Sigmoid colon (tissue), 7 donors: ENCODE measurements around the gene MSANTD2. TPM values are rescaled to one million over a fixed set of nuclear protein-coding genes. Genes with fewer than 3 reads are reported as not detected.

ENCODE experiments used
- DNase-seq: peaks from one replicate; pipeline ENCODE4 v3.0.0-alpha.2; 2019
- H3K27ac ChIP-seq, 4 donors: fragments of 200-600 bp; sonication (generic); one replicate each; pipeline ENCODE4 v1.5.1; 2016 to 2019; ENCODE audit warnings: mild to moderate bottlenecking in 1 of 4
- H3K27me3 ChIP-seq, 3 donors: fragments of 200-600 bp; sonication (generic); one replicate each; pipeline ENCODE4 v1.5.1; 2019; ENCODE audit warnings: mild to moderate bottlenecking in 1 of 3
- H3K36me3 ChIP-seq, 4 donors: fragments of 200-600 bp; sonication (generic); one replicate each; pipeline ENCODE4 v1.5.1; 2016 to 2019
- H3K4me1 ChIP-seq, 4 donors: fragments of 200-600 bp; sonication (generic); one replicate each; pipeline ENCODE4 v1.5.1; 2017 to 2019
- H3K4me3 ChIP-seq, 4 donors: fragments of 200-600 bp; sonication (generic); one replicate each; pipeline ENCODE4 v1.5.1; 2017 to 2019; ENCODE audit warnings: mild to moderate bottlenecking in 2 of 4, moderate library complexity in 1 of 4
- H3K9me3 ChIP-seq, 4 donors: fragments of 200-600 bp in 3 of 4; sonication (generic) in 3 of 4; one replicate each; pipeline versions ENCODE4 v1.5.1 to v1.6.1; 2013 to 2019
- EP300 ChIP-seq, 4 donors: sonication (generic); formaldehyde crosslinking; IDR thresholded peaks; one replicate each; pipeline ENCODE4 v1.6.1; 2017; ENCODE audit warnings: antibody characterized with exemption in 4 of 4
- POLR2A ChIP-seq, 2 donors: fragments of 450-650 bp; IDR thresholded peaks; one replicate each; pipeline ENCODE4 v1.6.1; 2016; ENCODE audit warnings: antibody characterized with exemption in 2 of 2, mild to moderate bottlenecking in 2 of 2, moderate library complexity in 2 of 2
- POLR2AphosphoS5 ChIP-seq, 4 donors: sonication (generic); formaldehyde crosslinking; IDR thresholded peaks; one replicate each; pipeline ENCODE4 v1.6.1; 2017; ENCODE audit warnings: antibody characterized with exemption in 4 of 4
- WGBS, 2 donors: extraction: QIAGEN DNeasy Blood & Tissue Kit; methylation state at CpG; one replicate each; pipeline ENCODE4 v1.1.7; 2013; 5-methylcytosine and 5-hydroxymethylcytosine counted together
- intact Hi-C: fragments of 100-400 bp; cut with DNase I; formaldehyde crosslinking; loops from one replicate; pipeline ENCODE4 v1.15.1; 2023
- polyA plus RNA-seq, 3 donors: library from polyadenylated mRNA; stranded (reverse); fragments of 200-250 nt; gene quantifications; one replicate each; pipeline ENCODE4 v1.2.3, GENCODE V29; 2013
- total RNA-seq, 4 donors: library from RNA; depleted of rRNA; stranded (reverse); fragments of >200 nt; gene quantifications; one replicate each; pipeline ENCODE4 v1.1.0, GENCODE V29; 2016
- TF ChIP-seq, protein P1 (sequence below), 4 experiments: fragments of 450-650 bp in 3 of 4; fragments of 200-600 bp in 1 of 4; IDR thresholded peaks; one replicate each; pipeline ENCODE4 v1.5.1; 2016 to 2019; ENCODE audit warnings: antibody characterized with exemption in 4 of 4, mild to moderate bottlenecking in 3 of 4, moderate library complexity in 2 of 4
- donor health status: healthy with polysubstance abuse.
- donor health status: Bipolar disorder and iron deficiency.
- donor health status: healthy.

Gene MSANTD2
- total and polyA plus RNA-seq, 7 donors, result 1.6 to 23.8 (median 8.6) TPM

DNA sequence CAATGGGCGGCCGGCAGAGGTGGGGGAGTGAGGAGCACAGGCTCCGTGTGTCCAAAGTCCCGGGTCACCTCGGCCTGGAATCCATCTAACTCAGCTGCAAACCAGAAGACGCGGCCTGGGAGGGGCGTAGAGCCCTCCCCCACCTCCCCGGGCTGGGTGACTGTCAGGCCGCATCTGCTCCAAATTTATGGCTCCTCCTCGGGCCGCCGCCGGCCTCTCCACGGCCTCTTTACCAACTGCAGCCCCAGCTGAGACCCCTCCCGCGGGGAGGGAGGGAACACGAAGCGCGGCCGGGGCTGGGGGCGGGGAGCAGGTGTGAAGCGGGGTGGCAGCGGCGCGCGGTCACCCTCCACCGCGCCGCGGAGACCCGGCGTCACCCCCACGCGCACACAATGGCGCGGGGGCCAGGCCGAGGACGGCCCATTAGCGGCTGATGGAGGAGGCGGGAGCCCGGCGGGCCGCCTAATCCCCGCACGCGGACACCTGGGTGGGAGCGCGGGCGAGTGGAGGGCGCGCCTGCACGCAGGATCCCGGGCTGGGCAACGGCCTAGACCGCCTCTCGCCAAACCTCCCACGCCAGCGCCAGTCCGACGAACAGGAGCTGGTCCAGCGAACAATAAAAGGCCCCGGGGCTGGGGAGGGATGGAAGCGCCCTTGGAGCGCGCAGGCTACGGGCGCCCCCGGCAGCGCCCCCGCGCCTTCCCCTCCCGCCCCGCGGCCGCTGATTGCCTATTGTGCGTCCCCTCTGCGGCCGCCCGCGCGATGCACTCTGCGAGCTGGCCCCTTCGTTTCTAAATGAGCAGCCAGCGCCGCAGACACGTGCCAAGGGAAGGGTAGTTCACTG is 39.1 kb upstream of the MSANTD2 start:
- TF ChIP-seq POLR2A (IDR thresholded peaks at IDR 0.05) (no peak), EP300 (IDR thresholded peaks at IDR 0.05) (no peak), POLR2AphosphoS5 (IDR thresholded peaks at IDR 0.05) (no peak)
- TF ChIP-seq, protein P1, sequence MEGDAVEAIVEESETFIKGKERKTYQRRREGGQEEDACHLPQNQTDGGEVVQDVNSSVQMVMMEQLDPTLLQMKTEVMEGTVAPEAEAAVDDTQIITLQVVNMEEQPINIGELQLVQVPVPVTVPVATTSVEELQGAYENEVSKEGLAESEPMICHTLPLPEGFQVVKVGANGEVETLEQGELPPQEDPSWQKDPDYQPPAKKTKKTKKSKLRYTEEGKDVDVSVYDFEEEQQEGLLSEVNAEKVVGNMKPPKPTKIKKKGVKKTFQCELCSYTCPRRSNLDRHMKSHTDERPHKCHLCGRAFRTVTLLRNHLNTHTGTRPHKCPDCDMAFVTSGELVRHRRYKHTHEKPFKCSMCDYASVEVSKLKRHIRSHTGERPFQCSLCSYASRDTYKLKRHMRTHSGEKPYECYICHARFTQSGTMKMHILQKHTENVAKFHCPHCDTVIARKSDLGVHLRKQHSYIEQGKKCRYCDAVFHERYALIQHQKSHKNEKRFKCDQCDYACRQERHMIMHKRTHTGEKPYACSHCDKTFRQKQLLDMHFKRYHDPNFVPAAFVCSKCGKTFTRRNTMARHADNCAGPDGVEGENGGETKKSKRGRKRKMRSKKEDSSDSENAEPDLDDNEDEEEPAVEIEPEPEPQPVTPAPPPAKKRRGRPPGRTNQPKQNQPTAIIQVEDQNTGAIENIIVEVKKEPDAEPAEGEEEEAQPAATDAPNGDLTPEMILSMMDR (IDR thresholded peaks at IDR 0.05), result no peak
- H3K27me3 ChIP-seq, result peaks cover 35 to 68% (median 58%) of the 10 kb centered on the region in 3 donors
- no peaks in the 10 kb centered on the region for H3K36me3 ChIP-seq
- peak overlapping the region in 3 of 4 donors; percentile 17 to 41 (median 37) for H3K4me3 ChIP-seq
- intact Hi-C loops, result loop anchor here (5.0 kb wide), 1 partner anchor 38 kb away; no protein-coding TSS in a partner anchor
- H3K27ac ChIP-seq, result no peak overlapping the region
- H3K9me3 ChIP-seq, result no peaks in the 10 kb centered on the region
- 1 to 2% methylated on average over 87 of the region's 87 CpGs for WGBS, 2 donors
- peaks cover 0 to 28% (median 27%) of the 10 kb centered on the region in 4 donors for H3K4me1 ChIP-seq
- DNase-seq, result no peak

GRCh38 chr11:124838805-124839127 is 38.6 kb upstream of the MSANTD2 start:
- Histone ChIP-seq H3K4me3 (peak overlapping the region in 1 of 4 donors; percentile 41), H3K36me3 (no peaks in the 10 kb centered on the region), H3K4me1 (peaks cover 0 to 28% (median 27%) of the 10 kb centered on the region in 4 donors), H3K27me3 (peaks cover 32 to 62% (median 52%) of the 10 kb centered on the region in 3 donors), H3K9me3 (no peaks in the 10 kb centered on the region), H3K27ac (no peak overlapping the region)
- DNase-seq, result no peak
- intact Hi-C loops, result loop anchor here (5.0 kb wide), 1 partner anchor 39 kb away; no protein-coding TSS in a partner anchor
- WGBS, 2 donors, result 26 to 31% methylated on average over 5 of the region's 5 CpGs
- no peak for TF ChIP-seq EP300 (IDR thresholded peaks at IDR 0.05)
- TF ChIP-seq, protein P1 (IDR thresholded peaks at IDR 0.05), result no peak
- no peak for TF ChIP-seq POLR2A (IDR thresholded peaks at IDR 0.05)
- TF ChIP-seq POLR2AphosphoS5 (IDR thresholded peaks at IDR 0.05), result no peak

GRCh38 chr11:124837491-124837856 is 37.3 kb upstream of the MSANTD2 start:
- peaks cover 24 to 50% (median 39%) of the 10 kb centered on the region in 3 donors for H3K27me3 ChIP-seq
- H3K9me3 ChIP-seq, result no peaks in the 10 kb centered on the region
- 14 to 16% methylated on average over 3 of the region's 3 CpGs for WGBS, 2 donors
- H3K4me1 ChIP-seq, result peaks cover 0 to 20% (median 17%) of the 10 kb centered on the region in 4 donors
- no peak for TF ChIP-seq POLR2A (IDR thresholded peaks at IDR 0.05)
- no peak overlapping the region for H3K4me3 ChIP-seq
- intact Hi-C loops, result loop anchor here (1.0 to 5.0 kb wide), 5 partner anchors 37 to 193 kb away; partner anchors contain the start of genes ESAM and MSANTD2
- no peaks in the 10 kb centered on the region for H3K36me3 ChIP-seq
- peak overlapping the region in 1 of 4 donors; percentile 84 for H3K27ac ChIP-seq
- DNase-seq, result no peak

DNA sequence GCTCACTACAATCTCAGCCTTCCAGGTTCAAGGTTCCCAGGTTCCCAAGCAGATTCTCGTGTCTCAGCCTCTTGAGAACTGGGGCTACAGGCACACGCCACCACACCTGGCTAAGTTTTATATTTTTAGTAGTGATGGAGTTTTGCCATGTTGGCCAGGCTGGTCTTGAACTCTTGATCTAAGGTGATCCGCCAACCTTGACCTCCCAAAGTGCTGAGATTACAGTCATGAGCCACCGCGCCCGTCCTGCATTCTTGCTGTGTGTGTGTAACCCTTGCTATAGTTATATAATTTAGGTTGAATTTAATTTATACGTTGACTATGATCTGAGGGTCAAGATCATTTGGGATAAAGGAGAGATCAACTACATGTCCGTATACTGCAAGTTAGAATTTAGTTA is 35.7 kb upstream of the MSANTD2 start:
- 84 to 92% methylated on average over 8 of the region's 8 CpGs for WGBS, 2 donors
- no peaks in the 10 kb centered on the region for H3K36me3 ChIP-seq
- peaks cover 13 to 34% (median 31%) of the 10 kb centered on the region in 3 donors for H3K27me3 ChIP-seq
- no peak for DNase-seq
- peaks cover 0 to 20% (median 17%) of the 10 kb centered on the region in 4 donors for H3K4me1 ChIP-seq
- peak overlapping the region in 2 of 4 donors; percentile 75 to 84 for H3K27ac ChIP-seq
- TF ChIP-seq, protein P1 (IDR thresholded peaks at IDR 0.05), result no peak
- TF ChIP-seq POLR2A (IDR thresholded peaks at IDR 0.05) (no peak), POLR2AphosphoS5 (IDR thresholded peaks at IDR 0.05) (no peak), EP300 (IDR thresholded peaks at IDR 0.05) (no peak)
- H3K9me3 ChIP-seq, result no peaks in the 10 kb centered on the region
- intact Hi-C loops, result loop anchor here (2.0 to 5.0 kb wide), 2 partner anchors 41 to 73 kb away; partner anchors contain the start of gene ESAM
- H3K4me3 ChIP-seq, result peak overlapping the region in 2 of 4 donors; percentile 42 to 46

- Histone ChIP-seq H3K9me3 (no peaks in the 10 kb centered on the region), H3K4me1 (peaks cover 0 to 16% (median 13%) of the 10 kb centered on the region in 4 donors), H3K27ac (no peak overlapping the region), H3K36me3 (no peaks in the 10 kb centered on the region), H3K4me3 (no peak overlapping the region), H3K27me3 (peaks cover 9 to 21% (median 18%) of the 10 kb centered on the region in 3 donors)
- TF ChIP-seq POLR2A (IDR thresholded peaks at IDR 0.05), result no peak
- TF ChIP-seq, protein P1 (IDR thresholded peaks at IDR 0.05), result no peak
- TF ChIP-seq EP300 (IDR thresholded peaks at IDR 0.05), result no peak
- no peak for TF ChIP-seq POLR2AphosphoS5 (IDR thresholded peaks at IDR 0.05)
- WGBS, 2 donors, result 15 to 63% methylated on average over 3 of the region's 3 CpGs
- DNase-seq, result no peak
- intact Hi-C loops, result loop anchor here (5.0 kb wide), 1 partner anchor 43 kb away; no protein-coding TSS in a partner anchor
Measured at GRCh38 chr11:124834526-124835180, 34.4 kb upstream of the MSANTD2 start.
